Measurements from ENCODE around the gene RAB3C.

DNA sequence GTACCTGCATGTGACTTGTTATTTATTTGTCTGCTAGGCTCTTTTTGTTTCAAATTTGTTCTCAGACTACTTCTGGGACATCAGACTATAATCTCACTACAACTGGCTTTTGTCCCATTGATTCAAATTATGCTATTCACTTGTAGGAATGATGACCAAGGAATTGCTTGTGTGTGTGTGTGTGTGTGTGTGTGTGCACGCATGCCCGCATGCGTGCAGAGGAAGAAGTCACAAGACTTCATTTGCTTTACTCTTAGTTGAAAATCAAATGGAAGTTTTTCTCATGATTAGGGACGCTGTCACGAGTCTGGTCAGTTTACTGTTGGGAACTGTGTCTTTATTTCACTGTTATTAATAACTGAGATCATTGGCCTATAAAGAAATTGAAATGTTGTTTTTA is 268.7 kb downstream of the RAB3C start:
- TF ChIP-seq POLR2AphosphoS5 (IDR thresholded peaks at IDR 0.05) = no peak
- TF ChIP-seq, protein P1, sequence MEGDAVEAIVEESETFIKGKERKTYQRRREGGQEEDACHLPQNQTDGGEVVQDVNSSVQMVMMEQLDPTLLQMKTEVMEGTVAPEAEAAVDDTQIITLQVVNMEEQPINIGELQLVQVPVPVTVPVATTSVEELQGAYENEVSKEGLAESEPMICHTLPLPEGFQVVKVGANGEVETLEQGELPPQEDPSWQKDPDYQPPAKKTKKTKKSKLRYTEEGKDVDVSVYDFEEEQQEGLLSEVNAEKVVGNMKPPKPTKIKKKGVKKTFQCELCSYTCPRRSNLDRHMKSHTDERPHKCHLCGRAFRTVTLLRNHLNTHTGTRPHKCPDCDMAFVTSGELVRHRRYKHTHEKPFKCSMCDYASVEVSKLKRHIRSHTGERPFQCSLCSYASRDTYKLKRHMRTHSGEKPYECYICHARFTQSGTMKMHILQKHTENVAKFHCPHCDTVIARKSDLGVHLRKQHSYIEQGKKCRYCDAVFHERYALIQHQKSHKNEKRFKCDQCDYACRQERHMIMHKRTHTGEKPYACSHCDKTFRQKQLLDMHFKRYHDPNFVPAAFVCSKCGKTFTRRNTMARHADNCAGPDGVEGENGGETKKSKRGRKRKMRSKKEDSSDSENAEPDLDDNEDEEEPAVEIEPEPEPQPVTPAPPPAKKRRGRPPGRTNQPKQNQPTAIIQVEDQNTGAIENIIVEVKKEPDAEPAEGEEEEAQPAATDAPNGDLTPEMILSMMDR (IDR thresholded peaks at IDR 0.05) = no peak
- TF ChIP-seq POLR2A (IDR thresholded peaks at IDR 0.05) = no peak

Measured in breast epithelium (tissue), 3 donors.